Right atrium auricular region (tissue), 2 donors: ENCODE data around the gene SCP2. TPM values are rescaled to one million over a fixed set of nuclear protein-coding genes. Genes with fewer than 3 reads are reported as not detected.

Experiments
- DNase-seq: peaks from one replicate; pipeline ENCODE4 v3.0.0-alpha.2; 2019; ENCODE audit warnings: low spot score
- H3K27ac ChIP-seq, 2 donors: fragments of 200-600 bp; sonication (generic); 1 replicate in 1 of 2; 2 replicates in 1 of 2; pipeline ENCODE4 v1.5.1; 2016 to 2019
- H3K27me3 ChIP-seq, 2 donors: fragments of 200-600 bp; sonication (generic); one replicate each; pipeline versions ENCODE4 v1.5.1 to v1.6.0; 2017 to 2019
- H3K36me3 ChIP-seq: fragments of 200-600 bp; sonication (generic); one replicate; pipeline ENCODE4 v1.5.1; 2016
- H3K4me1 ChIP-seq, 2 donors: fragments of 200-600 bp; sonication (generic); one replicate each; pipeline versions ENCODE4 v1.5.1 to v1.6.0; 2017 to 2019
- H3K4me3 ChIP-seq, 2 donors: fragments of 200-600 bp; sonication (generic); 1 replicate in 1 of 2; 2 replicates in 1 of 2; pipeline ENCODE4 v1.5.1; 2017 to 2019; ENCODE audit warnings: mild to moderate bottlenecking in 1 of 2, moderate library complexity in 1 of 2
- H3K9me3 ChIP-seq, 2 donors: fragments of 200-600 bp; sonication (generic); one replicate each; pipeline ENCODE4 v1.5.1; 2019
- CTCF ChIP-seq, 2 donors: fragments of 200-600 bp; sonication (generic); IDR thresholded peaks; one replicate each; pipeline ENCODE4 v1.5.1; 2019; ENCODE audit warnings: antibody characterized with exemption in 2 of 2
- microRNA counts, 2 donors: library from miRNA; unstranded; fragments of <30 nt; microRNA quantifications; one replicate each; lab custom pipeline; 2016 to 2017
- microRNA-seq, 2 donors: library from miRNA; unstranded; fragments of <30 nt; microRNA quantifications; one replicate each; pipeline ENCODE4, GENCODE V29; 2016 to 2017; ENCODE audit warnings: borderline number of aligned reads in 2 of 2, borderline replicate concordance in 1 of 2
- total RNA-seq, 2 donors: library from RNA; depleted of rRNA; stranded (reverse); fragments of >200 nt; gene quantifications; one replicate each; pipeline ENCODE4 v1.1.0, GENCODE V29; 2016

SCP2 gene
- total RNA-seq, 2 donors from 2014 or later, result 67.1 to 163 TPM

- no peak for DNase-seq
These were observed 165.8 kb downstream of the SCP2 start for GRCh38 chr1:53092659-53093450.

GRCh38 chr1:53093451-53093754 is 166.3 kb downstream of the SCP2 start:
- Histone ChIP-seq H3K36me3 (no peaks in the 10 kb centered on the region), H3K4me1 (peaks cover 0 to 27% of the 10 kb centered on the region in 2 donors), H3K9me3 (no peaks in the 10 kb centered on the region), H3K27ac (no peak overlapping the region), H3K27me3 (no peaks in the 10 kb centered on the region), H3K4me3 (no peak overlapping the region)
- DNase-seq, result no peak
- no peak for TF ChIP-seq CTCF (IDR thresholded peaks at IDR 0.05)

More at GRCh38 chr1:53092659-53093450, 165.8 kb downstream of the SCP2 start:
- Histone ChIP-seq H3K27ac (no peak overlapping the region), H3K4me3 (no peak overlapping the region), H3K36me3 (no peaks in the 10 kb centered on the region), H3K4me1 (peaks cover 0 to 27% of the 10 kb centered on the region in 2 donors), H3K9me3 (no peaks in the 10 kb centered on the region), H3K27me3 (no peaks in the 10 kb centered on the region)
- TF ChIP-seq CTCF (IDR thresholded peaks at IDR 0.05), result no peak

GRCh38 chr1:53093778-53094532 is 166.9 kb downstream of the SCP2 start:
- H3K9me3 ChIP-seq, result no peaks in the 10 kb centered on the region
- H3K4me1 ChIP-seq, result peaks cover 0 to 27% of the 10 kb centered on the region in 2 donors
- H3K27ac ChIP-seq, result no peak overlapping the region
- DNase-seq, result no peak
- H3K36me3 ChIP-seq, result no peaks in the 10 kb centered on the region
- H3K4me3 ChIP-seq, result no peak overlapping the region
- no peaks in the 10 kb centered on the region for H3K27me3 ChIP-seq
- TF ChIP-seq CTCF (IDR thresholded peaks at IDR 0.05), result no peak

GRCh38 chr1:53094533-53094919 is 167.4 kb downstream of the SCP2 start:
- Histone ChIP-seq H3K4me1 (peaks cover 0 to 27% of the 10 kb centered on the region in 2 donors), H3K27me3 (no peaks in the 10 kb centered on the region), H3K27ac (no peak overlapping the region), H3K36me3 (no peaks in the 10 kb centered on the region), H3K9me3 (no peaks in the 10 kb centered on the region), H3K4me3 (no peak overlapping the region)
- no peak for DNase-seq
- no peak for TF ChIP-seq CTCF (IDR thresholded peaks at IDR 0.05)

MicroRNA genes within 50 kb of the gene (microRNA counts, 767-probe panel; counts per million panel counts)
- 0 to 31.0 counts per million in 2 donors for microRNA hsa-miR-1273f (lab: Ali Mortazavi, UCI)
- microRNA hsa-miR-1273g-5p (lab: Ali Mortazavi, UCI), result 0 to 31.0 counts per million in 2 donors

Small RNAs within 50 kb of the gene (microRNA-seq; reads per million reads assigned to microRNA genes)
- 0 reads per million in 2 donors for gene MIR1273F
- 0 reads per million in 2 donors for gene MIR1273G
- 0 reads per million in 2 donors for gene MIR5095

Other genes starting within 250 kb of the SCP2 start
- gene COA7, start 228.9 kb upstream of the SCP2 start, total RNA-seq, result 10 to 100 TPM in 1 of 2 donors, 1 to 10 TPM in 1; 8.7 to 10.6 TPM
- 10 to 100 TPM; 44.1 to 70.7 TPM for gene ZYG11B, start 200.8 kb upstream of the SCP2 start, total RNA-seq
- not detected for gene ZYG11A, start 84.5 kb upstream of the SCP2 start, total RNA-seq
- gene ECHDC2, start 5.5 kb upstream of the SCP2 start, total RNA-seq, result 10 to 100 TPM; 50.4 to 53.1 TPM
- gene PODN, start 134.9 kb downstream of the SCP2 start, total RNA-seq, result 10 to 100 TPM; 44.1 to 47.2 TPM
- gene SLC1A7, start 215.4 kb downstream of the SCP2 start, total RNA-seq, result under 1 TPM; 0.56 to 0.71 TPM